Endothelial cell of umbilical vein (primary cell): Measurements from ENCODE around the gene CCNY.

Source experiments
- EZH2 ChIP-seq: IDR thresholded peaks from 2 replicates; pipeline ENCODE4 v1.6.1; 2012; ENCODE audit warnings: borderline replicate concordance, low read depth, mild to moderate bottlenecking, moderate library complexity, low read length, inconsistent platforms; ENCODE audit not compliant: severe bottlenecking
- FOS ChIP-seq: IDR thresholded peaks from 2 replicates; pipeline ENCODE4 v1.6.1; 2011; ENCODE audit warnings: mild to moderate bottlenecking, low read length, moderate library complexity, borderline replicate concordance; ENCODE audit not compliant: insufficient read depth
- GATA2 ChIP-seq: IDR thresholded peaks from 2 replicates; pipeline ENCODE4 v1.7.0; 2011; ENCODE audit warnings: low read depth, mild to moderate bottlenecking, moderate library complexity, mixed read lengths, low read length; ENCODE audit not compliant: insufficient read length, insufficient read depth
- MAX ChIP-seq: IDR thresholded peaks from 2 replicates; pipeline ENCODE4 v1.6.1; 2011; ENCODE audit not compliant: insufficient read depth, insufficient read length
- POLR2A ChIP-seq: IDR thresholded peaks from 2 replicates; pipeline ENCODE4 v1.6.1; 2012; ENCODE audit warnings: low read depth, mild to moderate bottlenecking, control low read depth, low read length
- POLR2AphosphoS5 ChIP-seq: IDR thresholded peaks from 2 replicates; pipeline ENCODE4 v1.6.1; 2012; ENCODE audit warnings: low read depth, mild to moderate bottlenecking, control low read depth, low read length, moderate library complexity; ENCODE audit not compliant: insufficient read depth
- TF ChIP-seq, protein P1 (sequence below), 2 donors: IDR thresholded peaks; 1 replicate in 1 of 2; 2 replicates in 1 of 2; pipeline ENCODE4 v1.5.1; 2011; ENCODE audit warnings: low read length in 2 of 2, mild to moderate bottlenecking in 2 of 2, moderate library complexity in 2 of 2, control low read depth in 1 of 2, inconsistent platforms in 1 of 2, low read depth in 1 of 2; ENCODE audit not compliant: insufficient read depth in 1 of 2; ENCODE audit errors: extremely low read depth in 1 of 2

DNA sequence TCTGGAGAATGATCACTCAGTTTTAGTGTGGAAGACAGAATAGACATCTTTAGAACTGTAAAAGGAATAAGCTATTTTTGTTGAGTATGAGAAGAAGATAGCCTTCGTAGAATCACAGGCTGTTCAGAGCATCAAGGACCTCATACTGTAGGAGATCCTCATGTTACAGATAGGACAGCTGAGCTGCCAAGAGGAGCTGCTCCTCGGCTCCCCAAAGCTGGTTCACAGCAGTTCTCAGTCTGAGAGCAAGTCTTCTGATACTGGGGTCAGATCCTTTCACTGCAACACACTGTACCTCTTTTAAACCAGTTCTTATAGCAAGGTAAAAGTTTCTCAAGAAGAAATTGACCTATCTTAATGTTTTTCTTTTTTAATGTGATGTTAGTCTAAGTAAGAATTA, 17.1 kb downstream of the CCNY start:
- TF ChIP-seq POLR2AphosphoS5 (no peak), FOS (no peak), MAX (no peak), EZH2 (no peak), POLR2A (no peak), GATA2 (no peak)
- TF ChIP-seq, protein P1, sequence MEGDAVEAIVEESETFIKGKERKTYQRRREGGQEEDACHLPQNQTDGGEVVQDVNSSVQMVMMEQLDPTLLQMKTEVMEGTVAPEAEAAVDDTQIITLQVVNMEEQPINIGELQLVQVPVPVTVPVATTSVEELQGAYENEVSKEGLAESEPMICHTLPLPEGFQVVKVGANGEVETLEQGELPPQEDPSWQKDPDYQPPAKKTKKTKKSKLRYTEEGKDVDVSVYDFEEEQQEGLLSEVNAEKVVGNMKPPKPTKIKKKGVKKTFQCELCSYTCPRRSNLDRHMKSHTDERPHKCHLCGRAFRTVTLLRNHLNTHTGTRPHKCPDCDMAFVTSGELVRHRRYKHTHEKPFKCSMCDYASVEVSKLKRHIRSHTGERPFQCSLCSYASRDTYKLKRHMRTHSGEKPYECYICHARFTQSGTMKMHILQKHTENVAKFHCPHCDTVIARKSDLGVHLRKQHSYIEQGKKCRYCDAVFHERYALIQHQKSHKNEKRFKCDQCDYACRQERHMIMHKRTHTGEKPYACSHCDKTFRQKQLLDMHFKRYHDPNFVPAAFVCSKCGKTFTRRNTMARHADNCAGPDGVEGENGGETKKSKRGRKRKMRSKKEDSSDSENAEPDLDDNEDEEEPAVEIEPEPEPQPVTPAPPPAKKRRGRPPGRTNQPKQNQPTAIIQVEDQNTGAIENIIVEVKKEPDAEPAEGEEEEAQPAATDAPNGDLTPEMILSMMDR (IDR thresholded peaks at IDR 0.05; ENCODE audit: extremely low read depth in 1 of 2, insufficient read depth in 1 of 2, low read depth in 1 of 2, low read length in 2 of 2), result no peak
